Karpas-422 (cell line): ENCODE data around the gene MACROD2. TPM values are rescaled to one million over a fixed set of nuclear protein-coding genes. Genes with fewer than 3 reads are reported as not detected.

ENCODE experiments used
- DNase-seq: peaks from one replicate; pipeline ENCODE4 v3.0.0-alpha.2; 2015
- H2AFZ ChIP-seq: fragments of 200-600 bp; sonication (generic); 2 replicates; pipeline ENCODE4 v1.6.1; 2014; ENCODE audit warnings: antibody characterized with exemption, low read length, mixed read lengths
- H3K27ac ChIP-seq: fragments of 200-600 bp; sonication (generic); 2 replicates; pipeline ENCODE4 v1.5.1; 2014; ENCODE audit warnings: mild to moderate bottlenecking, low read length, moderate library complexity
- H3K27me3 ChIP-seq: fragments of 200-600 bp; sonication (generic); 2 replicates; pipeline ENCODE4 v1.6.1; 2014; ENCODE audit warnings: low read length, mixed read lengths
- H3K36me3 ChIP-seq: fragments of 200-600 bp; sonication (generic); 2 replicates; pipeline ENCODE4 v1.6.1; 2014; ENCODE audit warnings: low read length, mixed read lengths; ENCODE audit not compliant: insufficient read depth
- H3K4me1 ChIP-seq: fragments of 200-600 bp; sonication (generic); 2 replicates; pipeline ENCODE4 v1.6.1; 2014; ENCODE audit warnings: mild to moderate bottlenecking, low read length, mixed read lengths
- H3K4me2 ChIP-seq: fragments of 200-600 bp; sonication (generic); 2 replicates; pipeline ENCODE4 v1.6.1; 2014; ENCODE audit warnings: low read length, low read depth, mild to moderate bottlenecking; ENCODE audit not compliant: poor library complexity, severe bottlenecking
- H3K4me3 ChIP-seq: fragments of 200-600 bp; sonication (generic); 2 replicates; pipeline ENCODE4 v1.5.1; 2014; ENCODE audit warnings: mild to moderate bottlenecking, antibody characterized with exemption, low read length, mixed read lengths
- H3K79me2 ChIP-seq: fragments of 200-600 bp; sonication (generic); 2 replicates; pipeline ENCODE4 v1.6.1; 2014; ENCODE audit warnings: mild to moderate bottlenecking, low read length, mixed read lengths
- H3K9ac ChIP-seq: fragments of 200-600 bp; sonication (generic); 2 replicates; pipeline ENCODE4 v1.6.0; 2014; ENCODE audit warnings: low read length
- H3K9me2 ChIP-seq: fragments of 200-600 bp; sonication (generic), shearing (Covaris generic); replicated peaks from 2 replicates; pipeline ENCODE4 v1.6.0; 2014; ENCODE audit warnings: mild to moderate bottlenecking, low read length, moderate library complexity; ENCODE audit not compliant: insufficient read depth
- H3K9me3 ChIP-seq: fragments of 300-700, 200-600 bp; sonication (generic); 2 replicates; pipeline ENCODE4 v1.6.1; 2014; ENCODE audit warnings: low read length, mixed read lengths
- H4K20me1 ChIP-seq: fragments of 200-600 bp; sonication (generic); 2 replicates; pipeline ENCODE4 v1.6.1; 2014; ENCODE audit warnings: mild to moderate bottlenecking, antibody characterized with exemption, low read length, low read depth; ENCODE audit not compliant: insufficient read depth
- total RNA-seq: library from RNA; depleted of rRNA; stranded (reverse); fragments of >200 nt; shearing (Covaris generic); gene quantifications from 2 replicates; pipeline ENCODE4 v1.2.3, GENCODE V29; 2014; ENCODE audit warnings: low replicate concordance

The MACROD2 gene
- total RNA-seq, 1 experiment from 2014 or later, result 0.15 TPM

DNA sequence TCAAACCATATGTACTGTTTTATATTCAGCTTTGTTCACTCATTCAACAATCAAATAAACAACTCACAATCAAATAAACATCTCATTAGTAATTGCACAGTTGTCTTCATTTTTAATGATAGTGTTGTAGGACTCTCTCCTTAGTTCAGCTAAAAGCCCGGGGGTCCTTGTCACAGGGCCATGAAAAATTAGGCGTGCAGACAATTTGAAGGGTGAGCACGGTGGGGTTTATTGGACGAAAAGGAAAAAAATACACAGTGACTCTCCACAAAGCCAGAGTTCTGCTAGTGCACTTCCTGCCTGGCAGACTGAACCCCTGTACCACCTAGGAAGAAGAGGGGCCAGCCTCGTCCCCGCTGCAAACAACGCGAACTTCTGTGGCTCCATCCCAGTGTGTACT, 599.7 kb downstream of the MACROD2 start:
- Histone ChIP-seq H4K20me1 (no peaks in the 10 kb centered on the region), H3K9ac (no peak overlapping the region), H3K27ac (no peak overlapping the region), H3K4me3 (no peak overlapping the region), H3K9me2 (no peaks in the 10 kb centered on the region), H3K9me3 (no peaks in the 10 kb centered on the region), H3K4me1 (no peaks in the 10 kb centered on the region), H3K27me3 (no peaks in the 10 kb centered on the region), H3K4me2 (no peak overlapping the region), H2AFZ (no peak overlapping the region), H3K36me3 (no peaks in the 10 kb centered on the region), H3K79me2 (no peaks in the 10 kb centered on the region)
- DNase-seq, result no peak

DNA sequence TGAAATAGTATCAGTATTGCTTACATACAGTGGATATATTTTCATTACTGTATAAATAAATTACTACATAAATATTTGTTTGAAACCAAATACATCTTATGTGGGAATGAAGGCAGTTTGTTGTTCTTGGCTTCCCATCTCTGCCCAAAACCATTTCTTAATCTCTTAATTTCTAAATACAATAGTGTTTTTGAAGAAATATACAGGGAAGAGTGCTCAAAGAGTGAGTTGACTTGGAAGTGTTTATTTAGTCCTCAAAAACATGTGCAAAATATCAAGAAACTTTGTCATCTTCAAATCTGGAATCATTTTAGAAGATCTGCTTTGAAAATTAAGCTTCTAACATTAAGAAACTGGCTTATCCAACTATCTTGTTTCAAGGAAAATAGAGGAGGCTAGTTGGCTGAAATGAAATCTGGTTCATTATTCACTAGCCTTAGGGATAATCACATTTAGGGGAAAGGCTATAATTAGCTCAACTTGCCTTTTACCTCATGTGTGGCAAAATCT, 601.9 kb downstream of the MACROD2 start:
- no peak overlapping the region for H3K4me3 ChIP-seq
- H3K9me2 ChIP-seq, result no peaks in the 10 kb centered on the region
- no peaks in the 10 kb centered on the region for H4K20me1 ChIP-seq
- no peak for DNase-seq
- no peaks in the 10 kb centered on the region for H3K9me3 ChIP-seq
- H3K9ac ChIP-seq, result no peak overlapping the region
- no peaks in the 10 kb centered on the region for H3K79me2 ChIP-seq
- H3K27ac ChIP-seq, result no peak overlapping the region
- H3K27me3 ChIP-seq, result no peaks in the 10 kb centered on the region
- no peaks in the 10 kb centered on the region for H3K4me1 ChIP-seq
- no peak overlapping the region for H3K4me2 ChIP-seq
- no peak overlapping the region for H2AFZ ChIP-seq
- no peaks in the 10 kb centered on the region for H3K36me3 ChIP-seq

DNA sequence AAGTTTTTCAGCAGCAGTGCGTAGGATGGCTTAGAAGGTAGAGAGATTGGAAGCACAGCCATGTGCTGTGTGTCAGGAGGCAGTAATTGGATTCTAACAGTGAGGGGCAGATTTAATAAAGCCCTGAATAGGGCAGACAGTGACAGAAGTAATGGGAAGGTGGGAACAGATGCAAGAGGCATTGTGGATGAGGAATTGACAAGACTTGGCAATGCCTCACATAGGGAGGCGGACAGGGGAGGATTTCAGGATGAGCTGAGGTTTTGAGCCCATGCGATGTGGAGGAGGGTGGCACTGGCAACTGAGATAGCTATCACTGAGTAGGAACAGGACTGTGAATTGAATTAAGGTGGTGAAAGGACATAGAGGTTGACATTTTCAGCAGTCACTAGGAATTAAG, 604.3 kb downstream of the MACROD2 start:
- Histone ChIP-seq H3K79me2 (no peaks in the 10 kb centered on the region), H3K4me2 (no peak overlapping the region), H4K20me1 (no peaks in the 10 kb centered on the region), H3K9ac (no peak overlapping the region), H2AFZ (no peak overlapping the region), H3K9me2 (no peaks in the 10 kb centered on the region), H3K27ac (no peak overlapping the region), H3K36me3 (no peaks in the 10 kb centered on the region), H3K9me3 (no peaks in the 10 kb centered on the region), H3K4me1 (no peaks in the 10 kb centered on the region), H3K4me3 (no peak overlapping the region), H3K27me3 (no peaks in the 10 kb centered on the region)
- DNase-seq, result no peak

DNA sequence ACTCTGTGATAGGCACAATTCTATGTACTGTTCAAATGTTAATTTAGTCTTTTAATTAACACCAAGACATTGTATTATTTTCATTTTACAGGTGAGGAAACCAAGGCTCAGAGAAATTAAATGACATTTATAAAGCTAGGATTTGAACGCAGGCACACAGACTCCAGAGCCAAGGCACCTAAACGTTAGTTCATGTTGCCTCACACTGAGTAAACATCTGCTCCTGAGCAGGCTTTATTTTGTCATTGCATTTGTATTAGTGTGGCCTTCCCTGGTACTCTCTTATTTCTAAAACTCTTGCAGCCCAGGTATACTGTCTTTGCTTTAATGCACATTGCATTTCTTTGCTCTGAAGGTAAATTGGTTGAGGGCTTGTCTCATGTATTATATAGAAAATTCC, 605.2 kb downstream of the MACROD2 start:
- Histone ChIP-seq H3K27me3 (no peaks in the 10 kb centered on the region), H3K9me2 (no peaks in the 10 kb centered on the region), H3K36me3 (no peaks in the 10 kb centered on the region), H3K27ac (no peak overlapping the region), H3K79me2 (no peaks in the 10 kb centered on the region), H3K9me3 (no peaks in the 10 kb centered on the region), H3K4me2 (no peak overlapping the region), H4K20me1 (no peaks in the 10 kb centered on the region), H3K4me3 (no peak overlapping the region), H3K9ac (no peak overlapping the region), H2AFZ (no peak overlapping the region), H3K4me1 (no peaks in the 10 kb centered on the region)
- DNase-seq, result no peak

DNA sequence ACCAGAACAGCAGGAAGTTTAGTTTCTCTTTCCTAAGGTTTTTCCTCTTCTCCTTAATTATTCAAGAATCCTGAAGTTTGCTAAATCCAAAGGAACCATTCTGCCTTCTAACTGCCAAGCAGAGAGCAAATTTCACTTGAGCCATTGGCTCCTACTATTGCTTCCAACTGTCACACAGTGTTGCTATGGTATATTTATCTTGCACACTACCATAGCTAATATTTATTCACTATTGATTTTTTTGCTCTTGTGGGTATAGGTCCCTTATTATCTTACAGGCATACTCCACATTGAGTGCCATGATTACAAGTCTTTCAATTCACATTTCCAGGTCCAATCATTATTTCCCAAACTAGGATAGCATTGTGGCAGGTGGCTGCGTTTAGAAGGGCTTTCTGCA, 608.8 kb downstream of the MACROD2 start:
- no peak overlapping the region for H3K4me3 ChIP-seq
- H3K4me2 ChIP-seq, result no peak overlapping the region
- H4K20me1 ChIP-seq, result no peaks in the 10 kb centered on the region
- H3K79me2 ChIP-seq, result no peaks in the 10 kb centered on the region
- no peak overlapping the region for H3K27ac ChIP-seq
- H2AFZ ChIP-seq, result no peak overlapping the region
- no peaks in the 10 kb centered on the region for H3K9me3 ChIP-seq
- H3K9me2 ChIP-seq, result no peaks in the 10 kb centered on the region
- H3K36me3 ChIP-seq, result no peaks in the 10 kb centered on the region
- no peak for DNase-seq
- H3K4me1 ChIP-seq, result no peaks in the 10 kb centered on the region
- no peaks in the 10 kb centered on the region for H3K27me3 ChIP-seq
- no peak overlapping the region for H3K9ac ChIP-seq

DNA sequence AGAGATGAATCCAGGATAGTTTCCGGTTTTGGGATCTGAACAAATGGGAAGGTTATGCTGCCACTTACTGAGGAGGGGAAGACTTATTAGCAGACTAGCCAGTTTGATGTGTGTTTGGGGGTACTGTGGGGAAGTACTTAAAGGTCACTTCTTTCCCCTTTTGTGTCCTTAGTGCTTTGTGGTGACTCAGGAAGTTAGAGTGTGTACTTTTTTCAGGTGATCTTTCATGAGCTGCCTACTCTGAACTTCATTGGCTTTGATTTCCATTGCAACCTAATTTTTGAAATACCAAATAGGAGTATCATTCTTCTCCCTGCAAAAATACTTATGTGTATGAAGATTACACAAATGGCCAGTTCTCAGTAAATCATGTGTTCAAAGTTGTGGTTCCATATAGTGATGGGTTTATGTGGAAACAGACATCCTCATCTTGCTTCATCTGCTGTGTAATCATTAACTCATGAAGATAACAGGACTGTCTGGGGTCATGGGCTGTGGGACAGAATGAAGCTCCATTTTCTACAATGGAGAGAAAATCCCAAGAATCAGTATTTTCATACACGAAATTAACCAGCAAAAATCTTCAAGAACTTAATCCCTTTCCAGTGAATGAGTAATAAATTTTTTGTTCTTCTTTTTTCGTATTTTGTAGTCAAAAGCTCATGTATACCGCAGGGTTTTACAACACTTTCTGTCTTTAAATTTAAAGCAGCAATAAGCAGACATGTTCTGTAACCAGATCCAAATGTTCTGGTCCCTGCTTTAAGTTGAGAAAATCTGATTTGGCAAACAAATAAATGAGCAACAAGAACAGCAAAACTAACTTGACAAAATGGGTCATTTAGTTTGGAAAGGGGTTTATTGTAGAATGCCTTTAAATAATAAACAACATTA, 614.3 kb downstream of the MACROD2 start:
- Histone ChIP-seq H3K9me3 (no peaks in the 10 kb centered on the region), H2AFZ (no peak overlapping the region), H3K79me2 (no peaks in the 10 kb centered on the region), H3K9me2 (no peaks in the 10 kb centered on the region), H3K36me3 (no peaks in the 10 kb centered on the region), H3K27me3 (no peaks in the 10 kb centered on the region), H4K20me1 (no peaks in the 10 kb centered on the region), H3K27ac (no peak overlapping the region), H3K4me2 (no peak overlapping the region), H3K4me1 (no peaks in the 10 kb centered on the region), H3K9ac (no peak overlapping the region), H3K4me3 (no peak overlapping the region)
- no peak for DNase-seq

DNA sequence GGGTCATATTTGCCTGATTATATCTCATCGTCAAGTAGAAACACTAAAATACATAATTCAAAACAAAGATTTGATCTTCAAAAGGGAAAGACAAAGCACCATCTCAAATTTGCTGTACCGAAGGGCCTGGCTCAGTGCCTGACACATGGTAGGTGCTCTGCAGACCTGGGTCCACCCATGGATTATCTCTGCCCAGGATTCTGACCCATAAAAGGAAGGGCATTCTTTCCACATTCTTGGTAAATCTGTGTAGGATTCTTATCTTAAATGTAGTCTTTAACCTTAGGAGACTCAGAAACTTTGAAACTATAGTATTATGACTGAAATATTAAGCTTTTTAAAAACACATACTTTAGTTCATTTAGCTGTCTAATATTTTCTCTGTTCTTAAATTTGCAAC, 616.2 kb downstream of the MACROD2 start:
- Histone ChIP-seq H4K20me1 (no peaks in the 10 kb centered on the region), H3K9ac (no peak overlapping the region), H3K36me3 (no peaks in the 10 kb centered on the region), H3K4me3 (no peak overlapping the region), H3K4me2 (no peak overlapping the region), H3K9me3 (no peaks in the 10 kb centered on the region), H3K4me1 (no peaks in the 10 kb centered on the region), H3K27ac (no peak overlapping the region), H3K9me2 (no peaks in the 10 kb centered on the region; the same call in 1 of the 2 replicates), H2AFZ (no peak overlapping the region), H3K79me2 (no peaks in the 10 kb centered on the region), H3K27me3 (no peaks in the 10 kb centered on the region)
- no peak for DNase-seq

DNA sequence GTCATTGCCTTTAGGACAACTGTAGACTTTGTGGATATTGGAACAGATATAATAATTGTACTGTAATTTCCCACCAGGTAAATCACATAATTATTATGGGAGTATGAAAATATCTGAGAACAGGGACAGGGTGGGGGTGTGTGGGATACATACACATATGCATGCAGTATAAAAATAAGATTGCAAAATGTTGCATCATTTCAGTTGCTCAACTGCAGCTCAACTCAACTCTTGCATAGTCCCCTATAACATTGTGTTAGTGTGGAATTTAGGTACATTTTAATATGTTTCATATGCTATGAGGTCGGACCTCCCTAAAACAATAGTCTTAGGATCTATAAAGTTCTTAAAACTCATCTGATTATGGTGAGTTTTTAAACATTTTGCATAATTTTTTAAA, 617.1 kb downstream of the MACROD2 start:
- Histone ChIP-seq H3K9me2 (no peaks in the 10 kb centered on the region; the same call in 1 of the 2 replicates), H3K36me3 (no peaks in the 10 kb centered on the region)

More for the DNA sequence above, 617.1 kb downstream of the MACROD2 start:
- Histone ChIP-seq H3K9ac (no peak overlapping the region), H4K20me1 (no peaks in the 10 kb centered on the region), H3K27me3 (no peaks in the 10 kb centered on the region), H3K27ac (no peak overlapping the region), H3K9me3 (0 out of 2 replicates have a peak, but pooled peaks cover 4% of the 10 kb centered on the region), H2AFZ (no peak overlapping the region), H3K79me2 (no peaks in the 10 kb centered on the region), H3K4me3 (no peak overlapping the region), H3K4me2 (no peak overlapping the region), H3K4me1 (no peaks in the 10 kb centered on the region)
- DNase-seq, result no peak
